Measurements from ENCODE around the gene WDR37. TPM values are rescaled to one million over a fixed set of nuclear protein-coding genes. Genes with fewer than 3 reads are reported as not detected.

WDR37 gene
- total and polyA plus RNA-seq, 10 donors, result 8.4 to 60.6 (median 33.9) TPM

DNA sequence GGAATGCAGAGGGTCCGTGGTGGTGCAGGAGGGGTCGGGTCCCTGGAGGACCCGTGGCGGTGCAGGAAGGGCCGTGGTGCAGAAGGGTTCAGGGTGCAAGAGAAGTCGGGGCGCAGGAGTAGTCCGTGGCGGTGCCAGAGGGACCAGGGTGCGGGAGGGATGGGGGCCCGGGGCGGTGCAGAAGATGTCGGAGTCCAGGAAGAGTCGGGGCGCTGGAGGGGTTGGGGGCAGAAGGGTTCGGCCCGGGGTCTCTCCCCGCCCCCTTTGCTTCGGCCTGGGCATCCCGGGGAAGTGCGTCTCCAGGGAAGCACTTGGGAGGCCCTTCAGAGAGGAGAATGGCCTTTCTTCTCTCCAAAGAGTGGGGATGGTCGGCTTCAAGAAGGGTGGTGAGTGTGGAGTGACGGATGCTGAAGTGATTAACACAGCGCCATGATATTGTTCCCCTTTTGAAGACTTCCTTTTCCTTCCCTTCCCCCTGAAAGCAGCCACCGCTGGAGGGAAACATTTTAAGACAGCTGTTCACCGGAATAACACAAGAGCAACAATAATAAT, 997 bp downstream of the WDR37 start:
- H3K36me3 ChIP-seq, result peaks cover 0 to 43% (median 22%) of the 10 kb centered on the region in 6 donors
- peak overlapping the region; percentile 88 to 99 (median 95) for H3K4me3 ChIP-seq
- no peak for TF ChIP-seq CTCF (IDR thresholded peaks at IDR 0.05 in 8 of 11, conservative IDR thresholded peaks at IDR 0.05 in 3 of 11)
- no peak for TF ChIP-seq POLR2A (IDR thresholded peaks at IDR 0.05)
- no peak for TF ChIP-seq POLR2AphosphoS5 (IDR thresholded peaks at IDR 0.05)
- no peaks in the 10 kb centered on the region for H3K27me3 ChIP-seq (replicated peaks in 1 of 7)
- peaks cover 53 to 90% (median 79%) of the 10 kb centered on the region in 6 donors for H3K4me1 ChIP-seq
- no peak for DNase-seq
- 1 to 2% (median 1%) methylated on average over 22 to 26 of the region's 26 CpGs for WGBS, 5 donors
- H3K27ac ChIP-seq, result peak overlapping the region; percentile 96 to 100 (median 100)
- no peaks in the 10 kb centered on the region for H3K9me3 ChIP-seq
- intact Hi-C loops (cut with DNase I; ENCODE audit: low total_unique reads), result loop anchor here (5.0 kb wide), 1 partner anchor 125 kb away; the partner anchor contains the start of gene LARP4B

- DNase-seq, result no peak
- intact Hi-C loops (cut with DNase I; ENCODE audit: low total_unique reads), result loop anchor here (5.0 kb wide), 1 partner anchor 126 kb away; the partner anchor contains the start of gene LARP4B
- Histone ChIP-seq H3K4me1 (peaks cover 58 to 90% (median 86%) of the 10 kb centered on the region in 6 donors), H3K36me3 (peaks cover 0 to 41% (median 14%) of the 10 kb centered on the region in 6 donors), H3K27ac (peak overlapping the region in 7 of 8 donors; percentile 99 to 100 (median 100)), H3K4me3 (peak overlapping the region in 6 of 8 donors; percentile 88 to 99 (median 92)), H3K27me3 (replicated peaks in 1 of 7) (no peaks in the 10 kb centered on the region), H3K9me3 (no peaks in the 10 kb centered on the region)
- 48 to 58% (median 52%) methylated on average over 7 of the region's 7 CpGs for WGBS, 5 donors
- TF ChIP-seq CTCF (IDR thresholded peaks at IDR 0.05 in 8 of 11, conservative IDR thresholded peaks at IDR 0.05 in 3 of 11) (no peak), POLR2A (IDR thresholded peaks at IDR 0.05) (no peak), POLR2AphosphoS5 (IDR thresholded peaks at IDR 0.05) (no peak)
Measured at GRCh38 chr10:1058017-1058416, 1.8 kb downstream of the WDR37 start.

DNA sequence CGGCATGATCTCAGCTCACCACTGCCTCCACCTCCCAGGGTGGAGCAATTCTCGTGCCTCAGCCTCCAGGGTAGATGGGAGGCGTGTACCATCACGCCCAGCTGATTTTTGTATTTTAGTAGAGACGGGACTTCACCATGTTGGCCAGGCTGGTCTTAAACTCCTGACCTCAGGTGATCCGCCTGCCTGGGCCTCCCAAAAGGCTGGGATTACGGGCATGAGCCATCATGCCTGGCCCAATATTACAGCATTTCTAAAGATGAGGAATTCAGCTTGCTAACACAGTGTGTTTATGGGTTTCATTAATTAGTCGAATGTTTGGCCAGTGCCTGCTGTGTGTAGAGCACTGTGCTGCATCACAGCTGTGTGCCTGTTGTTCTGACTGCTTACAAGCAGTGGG, 3.7 kb downstream of the WDR37 start:
- 92 to 94% (median 93%) methylated on average over 8 of the region's 8 CpGs for WGBS, 5 donors
- H3K4me1 ChIP-seq, result peaks cover 49 to 90% (median 83%) of the 10 kb centered on the region in 6 donors
- intact Hi-C loops (cut with DNase I; ENCODE audit: low total_unique reads), result loop anchor here (5.0 kb wide), 1 partner anchor 128 kb away; the partner anchor contains the start of gene LARP4B

More for the DNA sequence above, 3.7 kb downstream of the WDR37 start:
- Histone ChIP-seq H3K9me3 (no peaks in the 10 kb centered on the region), H3K36me3 (peaks cover 0 to 34% (median 4%) of the 10 kb centered on the region in 6 donors), H3K27ac (peak overlapping the region in 2 of 8 donors; percentile 100), H3K4me3 (no peak overlapping the region), H3K27me3 (replicated peaks in 1 of 7) (no peaks in the 10 kb centered on the region)
- TF ChIP-seq POLR2AphosphoS5 (IDR thresholded peaks at IDR 0.05) (no peak), POLR2A (IDR thresholded peaks at IDR 0.05) (no peak), CTCF (IDR thresholded peaks at IDR 0.05 in 8 of 11, conservative IDR thresholded peaks at IDR 0.05 in 3 of 11) (no peak)
- DNase-seq, result no peak
